HG02588 (cell line): Measurements from ENCODE around the gene NSD2.
A peak's percentile ranks its signal among the peaks of the same experiment; 100 is the strongest.
"Not testable (repeated sequence)": the region's sequence is repeated elsewhere in the genome, so short reads cannot be mapped to it uniquely, and the experiment has no call there.

Source experiments
- ATAC-seq: cut with Tn5 transposase; IDR thresholded peaks from one replicate; pipeline ENCODE4 v1.9.1; 2021; ENCODE audit warnings: mild to moderate bottlenecking, moderate library complexity; ENCODE audit not compliant: unreplicated experiment

NSD2 gene

DNA sequence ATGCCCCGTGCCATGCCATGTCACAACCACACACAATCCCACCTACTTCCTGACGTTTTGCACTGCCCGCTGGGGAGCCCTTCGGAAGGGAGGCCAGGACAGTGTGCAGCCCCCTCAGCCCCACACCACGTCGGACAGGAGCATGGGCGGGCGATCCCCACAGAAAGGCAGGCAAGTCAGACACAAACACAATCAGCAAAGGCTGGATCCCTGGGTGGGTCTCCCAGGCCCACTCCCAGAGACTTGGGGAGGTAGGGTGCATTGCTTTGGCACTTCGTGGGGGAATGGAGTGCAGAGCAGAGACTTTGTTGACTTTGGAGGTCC lies 29.3 kb upstream of the NSD2 start:
- no peak for ATAC-seq

DNA sequence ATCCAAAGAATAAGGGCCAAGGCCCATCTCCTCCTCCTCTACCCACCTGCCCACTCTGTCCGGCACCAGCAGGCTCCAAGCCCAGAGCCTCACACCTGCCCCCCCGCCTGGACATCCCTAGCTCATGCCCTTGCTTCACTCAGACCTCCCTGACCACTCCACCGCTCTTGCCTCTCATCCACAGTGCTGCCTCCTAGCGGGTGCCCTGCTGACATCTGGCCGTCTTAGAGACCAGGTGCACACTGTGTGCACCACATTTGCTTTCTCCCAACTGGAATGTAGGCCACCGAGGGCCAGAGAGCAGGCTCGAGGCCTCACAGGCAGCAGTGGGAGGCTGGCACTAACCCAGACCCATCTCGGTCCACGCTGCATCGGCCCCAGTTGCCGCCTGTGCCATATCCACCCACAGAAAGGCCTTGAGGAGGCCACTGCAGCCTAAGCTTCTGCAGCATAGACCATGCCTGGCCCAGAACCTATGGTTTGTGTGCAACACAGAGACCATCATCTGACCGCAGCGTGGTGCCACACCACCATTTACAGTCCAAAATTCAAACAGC lies 28.8 kb upstream of the NSD2 start:
- ATAC-seq: no peak

DNA sequence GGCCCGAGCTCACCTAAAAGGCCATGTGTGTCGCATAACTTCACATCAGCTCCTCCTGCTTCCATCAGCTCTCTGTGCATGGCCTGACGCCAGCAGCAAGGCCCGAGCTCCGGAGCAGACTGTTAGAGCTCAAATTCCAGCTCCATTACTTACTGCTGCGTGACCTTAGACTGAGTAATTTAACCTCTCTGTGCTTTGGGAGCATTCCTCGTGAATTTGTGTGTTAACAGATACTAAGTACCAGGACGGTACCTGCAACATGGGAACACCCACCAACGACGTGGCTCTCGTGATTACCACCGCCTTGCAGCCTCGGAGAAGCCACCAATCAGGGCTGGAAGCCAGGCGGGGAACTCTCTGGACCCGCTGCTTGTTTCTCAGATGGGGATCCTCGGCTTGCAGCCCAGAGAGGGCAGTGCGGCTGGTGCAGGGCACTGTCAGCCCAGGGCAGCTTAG lies 28.2 kb upstream of the NSD2 start:
- ATAC-seq: no peak

- no peak for ATAC-seq
Observed at GRCh38 chr4:1843852-1844251, 27.3 kb upstream of the NSD2 start.

DNA sequence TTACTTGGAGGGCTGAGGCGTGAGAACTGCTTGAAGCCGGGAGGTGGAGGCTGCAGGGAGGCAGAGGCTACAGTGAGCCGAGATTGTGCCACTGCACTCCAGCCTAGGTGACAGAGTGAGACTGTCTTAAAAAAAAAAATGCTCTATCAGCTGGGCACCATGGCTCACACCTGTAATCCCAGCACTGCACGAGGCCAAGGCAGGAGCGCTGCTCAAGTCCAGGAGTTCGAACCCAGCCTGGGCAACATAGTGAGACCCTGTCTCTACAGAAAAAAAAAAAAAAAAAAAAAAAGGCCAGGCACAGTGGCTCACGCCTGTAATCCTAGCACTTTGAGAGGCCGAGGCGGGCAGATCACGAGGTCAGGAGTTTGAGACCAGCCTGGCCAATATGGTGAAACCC lies 26.6 kb upstream of the NSD2 start:
- not testable (repeated sequence) for ATAC-seq

DNA sequence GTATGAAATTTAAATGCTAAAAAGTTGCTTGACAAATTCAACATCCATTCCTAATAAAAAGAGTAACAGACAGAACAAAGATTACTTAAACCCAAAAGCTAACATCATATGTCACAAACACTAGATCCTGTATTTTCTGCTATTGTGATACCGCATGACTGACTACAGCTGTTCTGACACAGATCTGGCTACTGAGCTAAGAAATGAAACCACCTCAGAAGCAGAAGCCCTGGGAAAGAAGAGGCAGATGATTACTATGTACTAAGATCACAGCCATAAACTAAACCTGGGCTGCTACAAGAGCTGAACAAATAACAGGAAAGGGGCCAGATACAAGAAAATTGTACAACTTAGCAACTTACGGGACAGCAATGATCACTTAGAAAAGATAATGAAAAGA lies 24.6 kb upstream of the NSD2 start:
- ATAC-seq: no peak

- ATAC-seq: no peak
Observed at GRCh38 chr4:1850276-1850675, 20.9 kb upstream of the NSD2 start.

DNA sequence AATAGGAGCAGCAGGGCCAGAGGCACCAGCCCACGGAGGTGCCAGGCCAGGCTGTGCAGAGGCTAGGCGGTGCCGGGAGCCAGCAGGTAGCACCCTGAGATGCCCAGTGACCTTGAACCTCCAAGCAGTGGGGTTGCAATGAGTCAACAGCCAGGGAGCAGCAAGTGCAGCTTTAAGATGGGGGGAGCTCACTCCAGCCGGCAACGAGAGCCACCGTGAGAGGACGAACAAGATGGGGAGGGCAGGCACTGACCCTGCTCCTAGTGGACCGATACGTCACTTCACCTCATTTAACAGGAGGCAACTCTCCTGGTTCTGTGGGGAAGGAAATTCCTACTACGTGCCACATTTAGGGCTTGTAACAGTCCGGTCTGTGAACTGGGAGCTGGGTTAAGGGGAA lies 20.0 kb upstream of the NSD2 start:
- ATAC-seq: no peak

DNA sequence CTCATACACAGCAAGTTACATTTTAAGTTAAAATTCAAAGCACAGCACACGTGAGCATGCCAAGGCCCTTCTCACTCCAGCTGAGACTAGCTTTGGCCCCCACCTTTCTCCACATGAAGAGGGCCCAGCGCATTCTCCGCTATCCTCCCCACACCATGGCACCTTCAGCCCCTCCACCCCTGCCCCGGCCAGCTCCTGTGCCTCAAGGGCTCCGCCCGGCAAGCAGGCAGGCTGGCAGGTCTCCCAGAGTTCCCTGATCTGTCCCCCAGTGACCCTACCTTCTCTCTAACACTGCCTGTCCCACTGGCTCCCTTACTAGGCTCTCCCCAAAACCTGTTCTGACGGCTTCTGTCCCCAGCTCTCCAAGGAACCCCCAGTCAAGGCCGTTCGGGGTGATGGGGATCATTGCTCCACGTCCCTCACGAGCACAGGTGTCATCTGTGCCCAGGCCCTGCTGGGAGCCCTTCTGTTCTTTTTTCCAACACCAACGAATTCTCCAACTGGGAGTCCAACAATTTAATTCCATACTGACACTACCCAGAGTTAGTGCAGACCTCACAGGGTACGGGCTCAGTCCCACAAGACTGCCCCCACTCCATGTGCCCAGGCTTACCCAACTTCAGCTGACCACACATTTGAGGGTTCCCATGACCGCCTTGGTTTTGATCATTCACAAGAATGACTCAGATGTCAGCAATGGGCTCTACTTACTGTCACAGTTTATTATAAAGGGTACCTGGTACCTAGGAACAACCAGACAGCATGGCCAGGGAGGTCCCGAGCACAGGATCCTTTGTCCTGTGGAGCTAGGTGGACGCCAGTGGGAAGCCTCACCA lies 19.4 kb upstream of the NSD2 start:
- ATAC-seq: no peak

- no peak for ATAC-seq
Observed at GRCh38 chr4:1852904-1853623, 18.1 kb upstream of the NSD2 start.

DNA sequence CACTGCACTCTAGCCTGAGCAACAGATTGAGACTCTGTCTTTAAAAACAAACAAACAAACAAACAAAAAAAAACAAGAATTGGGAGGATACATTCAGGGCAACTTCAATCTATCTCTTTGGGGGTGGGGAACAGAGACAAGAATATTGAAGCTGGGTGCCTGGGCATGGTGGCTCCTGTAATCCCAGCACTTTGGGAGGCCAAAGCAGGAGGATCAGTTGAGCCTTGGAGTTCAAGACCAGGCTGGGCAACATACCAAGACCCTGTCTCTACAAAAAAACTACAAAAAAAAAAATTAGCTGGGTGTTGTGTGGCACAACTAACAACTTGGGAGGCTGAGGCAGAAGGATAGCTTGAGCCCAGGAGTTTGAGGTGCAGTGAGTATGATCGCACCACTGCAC lies 16.4 kb upstream of the NSD2 start:
- no peak for ATAC-seq

DNA sequence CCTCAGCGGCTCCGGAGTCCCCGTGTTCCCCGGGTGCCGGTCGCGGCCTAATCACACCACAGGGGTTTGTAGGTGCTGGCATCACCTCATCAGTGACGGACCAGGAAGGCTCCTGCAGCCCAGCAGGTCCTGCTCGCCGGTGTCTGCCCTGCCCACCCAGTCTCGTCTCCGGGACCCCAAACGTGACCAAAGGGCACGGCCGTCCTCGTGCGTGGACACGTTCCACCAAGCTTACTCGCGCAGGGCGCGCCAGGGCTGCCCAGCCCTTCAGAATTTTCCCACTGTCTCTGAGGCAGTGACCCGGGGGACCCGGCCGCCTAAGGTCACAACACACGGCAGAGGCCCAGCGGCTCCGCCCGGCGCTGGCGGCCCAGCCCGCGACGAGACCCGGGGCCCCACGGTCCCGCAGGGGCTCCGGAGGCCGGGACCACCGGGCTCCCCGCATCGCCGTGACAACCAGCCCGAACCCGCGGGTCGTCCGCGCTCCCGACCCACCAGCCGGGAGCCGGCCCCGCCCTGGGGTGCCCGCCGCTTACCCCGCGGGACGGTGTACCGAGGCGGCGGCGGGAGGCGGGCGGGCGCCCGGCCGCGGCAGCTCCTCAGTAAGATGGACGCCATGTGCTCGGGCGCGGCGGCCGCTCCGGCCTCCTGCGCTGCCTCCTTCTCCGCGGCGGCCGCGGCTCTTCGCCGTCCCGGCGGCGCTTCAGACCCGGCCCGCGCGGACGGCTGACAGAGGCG lies 15.7 kb upstream of the NSD2 start:
- ATAC-seq: peak; percentile 21

DNA sequence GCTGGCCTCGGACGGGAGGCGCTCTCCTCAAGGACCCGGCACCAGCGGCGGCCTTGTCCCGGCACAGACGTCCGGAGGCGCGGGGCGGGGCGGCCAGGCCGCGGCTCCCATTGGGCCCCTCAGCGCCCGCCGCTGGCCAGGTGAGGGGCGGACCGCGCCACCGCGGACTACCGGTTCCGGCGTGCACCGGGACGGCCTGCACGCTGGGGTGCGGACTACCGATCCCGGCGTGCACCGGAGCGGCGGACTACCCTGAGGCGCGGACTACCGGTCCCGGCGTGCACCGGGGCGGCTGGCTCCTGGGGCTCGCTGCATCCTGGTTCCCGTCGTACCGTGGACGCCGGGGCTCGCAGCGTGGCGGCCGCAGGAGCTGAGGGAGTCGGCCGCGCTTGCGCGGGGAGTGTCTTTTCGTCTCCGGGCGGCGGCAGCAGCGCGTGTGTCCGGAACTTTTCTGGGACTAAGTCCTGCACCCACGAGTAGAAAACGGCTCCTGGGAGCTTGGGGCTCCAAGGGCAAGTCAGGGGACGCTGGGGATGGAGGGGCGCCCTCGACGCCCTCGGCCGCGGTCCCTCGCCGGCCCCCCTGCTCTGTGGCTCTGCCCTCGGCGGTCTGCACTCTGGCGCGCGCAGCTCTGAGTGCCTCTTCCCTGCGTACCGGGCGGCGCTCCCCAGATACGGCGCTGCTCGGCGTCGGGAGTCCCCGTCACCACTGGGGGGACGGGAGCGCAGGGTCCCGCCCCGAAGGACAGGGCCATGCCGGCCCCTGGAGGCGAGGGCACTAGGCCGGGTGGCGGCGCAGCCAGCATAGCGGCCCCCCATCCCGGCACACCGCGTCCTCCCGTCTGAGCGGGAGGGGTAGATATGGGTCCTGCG lies 14.9 kb upstream of the NSD2 start, which contains the start of gene LETM1:
Gene LETM1, minus strand, starts transcription at position 86 of the 872 bp plus-strand sequence. CDS start 206 bp downstream, outside the sequence.
- ATAC-seq: peak; percentile 89

DNA sequence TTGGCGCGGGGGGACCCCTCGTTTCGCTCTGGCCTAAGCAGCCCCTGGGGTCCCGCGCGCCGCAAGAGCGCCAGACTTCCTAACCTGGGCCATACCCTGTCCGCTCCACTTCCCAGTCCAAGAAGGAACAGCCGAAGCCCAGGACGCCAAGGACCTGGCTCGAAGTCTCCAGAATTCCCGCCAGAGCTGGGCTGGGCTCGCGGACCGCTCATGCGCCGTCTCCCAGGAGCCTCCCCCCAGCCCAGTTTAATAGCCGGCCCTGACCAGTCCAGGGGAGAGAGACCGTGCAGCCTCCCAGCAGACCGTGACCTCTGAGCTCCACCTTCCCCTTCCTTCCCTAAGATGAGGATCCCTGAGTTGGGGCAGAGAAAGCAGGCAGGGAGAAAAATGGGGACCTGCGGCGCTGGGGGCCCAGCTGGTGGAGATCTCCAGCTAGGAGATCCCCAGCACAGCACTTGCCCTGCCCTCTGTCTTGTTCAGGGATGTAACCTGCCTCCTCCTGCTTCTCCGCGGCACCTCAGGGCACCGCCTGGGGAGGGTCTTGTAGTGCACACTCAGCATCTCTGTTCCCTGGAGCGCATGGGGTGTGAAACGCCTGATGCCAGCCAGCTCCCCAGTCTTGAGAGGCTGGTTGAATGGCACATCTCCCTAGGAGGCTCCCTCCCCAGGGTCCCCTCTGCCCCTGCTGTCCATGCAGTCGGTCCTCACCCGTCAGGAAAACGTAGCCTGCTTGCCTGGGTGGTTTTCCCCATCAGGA lies 14.1 kb upstream of the NSD2 start:
- no peak for ATAC-seq

- no peak for ATAC-seq
Observed at GRCh38 chr4:1857931-1858330, 13.3 kb upstream of the NSD2 start.

DNA sequence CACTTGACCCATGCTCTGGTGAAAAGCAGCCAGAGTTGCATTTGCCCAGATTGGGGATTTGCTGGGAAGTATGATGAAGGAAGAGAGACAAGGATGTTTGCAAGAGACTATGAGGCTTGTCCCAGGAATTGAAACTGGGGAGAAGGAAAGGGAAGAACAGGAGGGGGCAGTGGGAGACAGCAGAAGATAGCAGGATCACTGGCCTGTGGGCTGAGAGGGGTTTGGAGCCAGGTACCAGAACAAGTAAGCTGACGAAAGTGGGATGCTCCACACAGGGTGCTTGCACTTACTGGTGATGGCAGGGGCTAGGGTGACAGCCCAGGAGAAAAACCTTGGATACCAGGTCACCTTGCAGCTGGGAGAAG lies 11.8 kb upstream of the NSD2 start:
- ATAC-seq: no peak

DNA sequence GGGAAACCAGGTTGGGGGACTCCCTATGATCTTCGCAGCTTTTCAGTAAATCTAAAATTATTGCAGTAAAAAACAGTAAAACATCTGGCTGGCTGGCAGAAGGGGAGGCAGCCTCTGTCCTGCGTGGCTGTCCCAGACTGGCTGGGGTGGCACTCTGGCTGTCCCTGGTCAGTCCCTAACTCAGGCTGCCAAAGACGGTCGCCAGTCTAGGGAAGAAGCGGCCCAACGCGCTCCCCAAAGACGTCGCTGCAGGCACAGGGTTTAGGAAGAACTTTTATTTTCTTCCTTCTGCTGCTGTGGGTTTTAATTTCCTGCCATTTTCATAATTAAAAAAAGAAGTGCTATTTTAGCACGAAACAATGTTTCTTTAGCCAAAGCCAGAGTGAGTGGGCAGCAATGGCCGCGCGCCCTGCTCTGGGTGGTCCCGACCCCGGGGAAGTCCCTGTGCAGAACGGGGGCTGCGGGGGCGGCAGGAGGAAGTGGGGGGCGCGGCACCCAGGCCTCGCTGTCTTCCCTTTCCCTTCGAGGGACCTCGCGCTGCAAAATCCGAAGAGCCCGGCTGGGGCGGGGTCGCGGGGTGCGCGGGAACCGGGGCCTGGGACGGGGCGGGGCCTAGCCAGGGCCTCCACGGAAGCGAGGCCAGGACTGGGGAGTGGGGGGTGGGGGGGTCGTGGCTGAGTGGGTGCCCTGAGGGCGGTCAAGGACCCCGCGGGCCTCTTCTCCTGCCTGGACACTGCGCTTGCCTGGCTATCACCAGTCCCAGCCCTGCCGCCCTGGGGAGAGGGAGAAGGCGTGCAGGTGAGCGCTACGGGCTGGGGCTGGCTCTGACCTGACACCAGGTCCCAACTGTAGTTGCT lies 8.9 kb upstream of the NSD2 start:
- ATAC-seq: no peak

- ATAC-seq: no peak
Observed at GRCh38 chr4:1862961-1863296, 8.3 kb upstream of the NSD2 start.
